AG09319 (cell line): ENCODE results near the gene FAIM.

Experiments
- DNase-seq: peaks from one replicate; pipeline ENCODE4 v3.0.0-alpha.2; 2010; ENCODE audit warnings: low read depth; ENCODE audit errors: extremely low read depth
- CTCF ChIP-seq: IDR thresholded peaks from 2 replicates; pipeline ENCODE4 v1.5.1; 2011; ENCODE audit warnings: low read depth, mild to moderate bottlenecking, inconsistent platforms, low read length, moderate library complexity

The FAIM gene

GRCh38 chr3:138642927-138643253 lies 34.3 kb downstream of the FAIM start:
- DNase-seq: no peak
- TF ChIP-seq CTCF: no peak

GRCh38 chr3:138646008-138646407 lies 37.4 kb downstream of the FAIM start:
- DNase-seq: no peak
- no peak for TF ChIP-seq CTCF

GRCh38 chr3:138646513-138646912 lies 37.9 kb downstream of the FAIM start:
- no peak for DNase-seq
- TF ChIP-seq CTCF: no peak

- DNase-seq: no peak
- no peak for TF ChIP-seq CTCF
Observed at GRCh38 chr3:138649134-138649533, 40.6 kb downstream of the FAIM start.

GRCh38 chr3:138653567-138653966 lies 45.0 kb downstream of the FAIM start:
- no peak for TF ChIP-seq CTCF
- no peak for DNase-seq

- TF ChIP-seq CTCF: no peak
- no peak for DNase-seq
Observed at GRCh38 chr3:138657508-138657907, 48.9 kb downstream of the FAIM start.

- no peak for DNase-seq
- no peak for TF ChIP-seq CTCF
Observed at GRCh38 chr3:138668107-138668506, 59.5 kb downstream of the FAIM start.

- no peak for DNase-seq
- no peak for TF ChIP-seq CTCF
Observed at GRCh38 chr3:138670407-138670806, 61.8 kb downstream of the FAIM start.
